Peyer's patch (tissue), 4 donors: ENCODE data around the gene SHLD1. TPM values are rescaled to one million over a fixed set of nuclear protein-coding genes. Genes with fewer than 3 reads are reported as not detected.

Source experiments
- DNase-seq, 3 donors: peaks; one replicate each; pipeline ENCODE4 v3.0.0-alpha.2; 2017 to 2019
- H3K27ac ChIP-seq, 4 donors: fragments of 200-600 bp; sonication (generic); one replicate each; pipeline ENCODE4 v1.5.1; 2016 to 2019
- H3K27me3 ChIP-seq, 2 donors: fragments of 200-600 bp; sonication (generic); one replicate each; pipeline ENCODE4 v1.5.1; 2019
- H3K36me3 ChIP-seq, 3 donors: fragments of 200-600 bp; sonication (generic); one replicate each; pipeline ENCODE4 v1.5.1; 2016 to 2019
- H3K4me1 ChIP-seq, 4 donors: fragments of 200-600 bp; sonication (generic); one replicate each; pipeline ENCODE4 v1.5.1; 2016 to 2019
- H3K4me3 ChIP-seq, 4 donors: fragments of 200-600 bp; sonication (generic); 1 replicate in 3 of 4; 2 replicates in 1 of 4; pipeline ENCODE4 v1.5.1; 2016 to 2019; ENCODE audit warnings: mild to moderate bottlenecking in 1 of 4
- H3K9me3 ChIP-seq, 4 donors: fragments of 200-600 bp; sonication (generic); one replicate each; pipeline ENCODE4 v1.5.1; 2016 to 2019; ENCODE audit warnings: mild to moderate bottlenecking in 1 of 4
- CTCF ChIP-seq, 6 experiments: fragments of 450-650 bp in 4 of 6; fragments of 200-600 bp in 2 of 6; sonication (generic) in 1 of 6; IDR thresholded peaks; one replicate each; pipeline ENCODE4 v1.5.1; 2017 to 2019; ENCODE audit warnings: antibody characterized with exemption in 6 of 6, mild to moderate bottlenecking in 3 of 6, moderate library complexity in 1 of 6
- POLR2A ChIP-seq, 2 donors: fragments of 450-650 bp; IDR thresholded peaks; one replicate each; pipeline ENCODE4 v1.5.1; 2017; ENCODE audit warnings: antibody characterized with exemption in 2 of 2, mild to moderate bottlenecking in 2 of 2, moderate library complexity in 2 of 2
- total RNA-seq, 4 donors: library from RNA; depleted of rRNA; stranded (reverse); fragments of >200 nt; gene quantifications; one replicate each; pipeline ENCODE4 v1.1.0, GENCODE V29; 2016

SHLD1 gene
- total RNA-seq, 4 donors from 2014 or later: 8.4 to 15.5 (median 12.3) TPM

GRCh38 chr20:5841522-5841921, 91.3 kb downstream of the SHLD1 start:
- no peak overlapping the region for H3K27ac ChIP-seq
- H3K4me1 ChIP-seq: peaks cover 0 to under 1% (median 0%) of the 10 kb centered on the region in 4 donors
- H3K4me3 ChIP-seq: no peak overlapping the region
- TF ChIP-seq POLR2A (IDR thresholded peaks at IDR 0.05) (no peak), CTCF (IDR thresholded peaks at IDR 0.05) (no peak)
- H3K36me3 ChIP-seq: no peaks in the 10 kb centered on the region
- H3K27me3 ChIP-seq: no peaks in the 10 kb centered on the region
- DNase-seq: no peak
- H3K9me3 ChIP-seq: no peaks in the 10 kb centered on the region

GRCh38 chr20:5842465-5842864, 92.3 kb downstream of the SHLD1 start:
- no peak overlapping the region for H3K4me3 ChIP-seq
- DNase-seq: no peak
- no peaks in the 10 kb centered on the region for H3K4me1 ChIP-seq
- H3K27me3 ChIP-seq: no peaks in the 10 kb centered on the region
- no peak for TF ChIP-seq CTCF (IDR thresholded peaks at IDR 0.05)
- TF ChIP-seq POLR2A (IDR thresholded peaks at IDR 0.05): no peak
- H3K27ac ChIP-seq: no peak overlapping the region
- H3K9me3 ChIP-seq: no peaks in the 10 kb centered on the region
- H3K36me3 ChIP-seq: no peaks in the 10 kb centered on the region

GRCh38 chr20:5843054-5843592, 92.9 kb downstream of the SHLD1 start:
- TF ChIP-seq CTCF (IDR thresholded peaks at IDR 0.05) (no peak), POLR2A (IDR thresholded peaks at IDR 0.05) (no peak)
- Histone ChIP-seq H3K9me3 (no peaks in the 10 kb centered on the region), H3K4me1 (no peaks in the 10 kb centered on the region), H3K36me3 (no peaks in the 10 kb centered on the region), H3K4me3 (no peak overlapping the region), H3K27ac (no peak overlapping the region), H3K27me3 (no peaks in the 10 kb centered on the region)
- no peak for DNase-seq

- H3K27me3 ChIP-seq: no peaks in the 10 kb centered on the region
- H3K4me1 ChIP-seq: no peaks in the 10 kb centered on the region
- H3K36me3 ChIP-seq: no peaks in the 10 kb centered on the region
- H3K9me3 ChIP-seq: no peaks in the 10 kb centered on the region
- H3K27ac ChIP-seq: no peak overlapping the region
- no peak overlapping the region for H3K4me3 ChIP-seq
- DNase-seq: no peak
- TF ChIP-seq POLR2A (IDR thresholded peaks at IDR 0.05) (no peak), CTCF (IDR thresholded peaks at IDR 0.05) (no peak)
These were observed 94.0 kb downstream of the SHLD1 start for GRCh38 chr20:5844063-5844681.

- no peaks in the 10 kb centered on the region for H3K4me1 ChIP-seq
- no peaks in the 10 kb centered on the region for H3K36me3 ChIP-seq
- H3K4me3 ChIP-seq: no peak overlapping the region
- TF ChIP-seq POLR2A (IDR thresholded peaks at IDR 0.05): no peak
- no peak for TF ChIP-seq CTCF (IDR thresholded peaks at IDR 0.05)
- no peaks in the 10 kb centered on the region for H3K27me3 ChIP-seq
- H3K27ac ChIP-seq: peak overlapping the region in 2 of 4 donors; percentile 15 to 27
- no peak for DNase-seq
- no peaks in the 10 kb centered on the region for H3K9me3 ChIP-seq
These were observed 95.7 kb downstream of the SHLD1 start for GRCh38 chr20:5845681-5846615.
